ENCODE data around the gene PROB1. TPM values are rescaled to one million over a fixed set of nuclear protein-coding genes. Genes with fewer than 3 reads are reported as not detected.
A peak's percentile ranks its signal among the peaks of the same experiment; 100 is the strongest.

Gene PROB1
- total RNA-seq, 1 experiment from 2014 or later: 2.2 TPM

DNA sequence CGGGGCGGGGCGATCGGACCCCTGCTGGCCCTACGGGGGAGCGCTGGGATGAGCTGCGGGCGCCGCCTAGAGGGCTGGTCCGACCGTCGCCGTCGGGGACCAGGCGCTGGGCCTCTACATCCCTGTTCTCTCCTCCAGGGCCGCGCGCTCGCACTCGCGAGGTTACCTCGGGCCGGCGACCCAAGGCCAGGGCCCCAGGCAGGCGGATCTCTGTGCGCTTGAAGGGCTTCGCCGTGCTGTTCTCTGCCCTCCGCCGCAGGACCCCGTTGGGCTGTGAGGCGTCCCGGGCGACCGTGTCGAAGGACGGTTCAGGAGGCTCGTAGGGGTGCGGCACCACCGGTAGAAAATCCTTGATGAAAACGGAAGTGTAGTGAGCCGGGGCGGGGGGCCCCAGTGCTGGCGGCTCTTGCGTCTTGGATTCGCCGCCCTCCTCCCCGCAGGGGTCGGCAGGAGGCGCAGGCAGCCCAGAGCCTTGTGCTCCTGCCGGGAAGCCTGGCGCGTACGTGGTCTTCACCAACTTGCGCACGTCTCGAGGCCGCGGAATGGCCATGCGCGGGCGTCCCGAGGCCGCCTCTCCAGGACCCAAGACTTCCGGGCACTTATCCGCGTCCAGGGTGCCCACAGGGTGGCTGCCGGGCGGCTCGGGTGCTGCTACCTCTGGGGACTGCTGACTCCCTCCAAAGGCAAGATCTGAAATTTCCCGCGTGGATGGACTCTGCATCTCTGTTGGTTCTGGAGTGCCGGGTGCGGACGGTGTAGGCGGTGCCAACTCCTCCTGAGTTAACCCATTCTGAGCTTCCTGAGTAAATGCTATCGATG is 2.0 kb downstream of the PROB1 start:
- ATAC-seq (peak; percentile 71), DNase-seq (peak; percentile 79)
- Histone ChIP-seq H3F3A (ENCODE audit: low read length, unreplicated experiment) (no peaks in the 10 kb centered on the region), H3K79me2 (ENCODE audit: low read length) (peaks cover 28% of the 10 kb centered on the region), H3K4me3 (ENCODE audit: low read length) (peak overlapping the region; percentile 87), H3K9ac (ENCODE audit: low read length) (peak overlapping the region; percentile 99), H3K9me2 (replicated peaks; ENCODE audit: low read length) (no peaks in the 10 kb centered on the region), H3K27me3 (ENCODE audit: low read length) (no peaks in the 10 kb centered on the region), H3K4me2 (ENCODE audit: low read length) (peak overlapping the region; percentile 94), H3K9me3 (ENCODE audit: low read length) (no peaks in the 10 kb centered on the region), H4K20me1 (ENCODE audit: low read length) (no peaks in the 10 kb centered on the region), H2AFZ (ENCODE audit: low read length) (peak overlapping the region; percentile 77), H3K4me1 (ENCODE audit: insufficient read depth, low read length) (peaks cover 20% of the 10 kb centered on the region), H3K27ac (ENCODE audit: low read length) (peak overlapping the region; percentile 98), H3K36me3 (ENCODE audit: low read depth, low read length) (no peaks in the 10 kb centered on the region)
- BruUV-seq (replicated peaks): TSS peak; percentile 20
- ChIA-PET POLR2A (ENCODE audit: unreplicated experiment) (interaction anchor here (0.5 to 0.7 kb wide), 3 partner anchors 19 to 51 kb away, joined by 3 to 5 read pairs (median 3); no protein-coding TSS in a partner anchor), CTCF (interaction anchor here (0.7 kb wide), 1 partner anchor 19 kb away, joined by 3 read pairs; no protein-coding TSS in a partner anchor)
- TF ChIP-seq, protein P1, sequence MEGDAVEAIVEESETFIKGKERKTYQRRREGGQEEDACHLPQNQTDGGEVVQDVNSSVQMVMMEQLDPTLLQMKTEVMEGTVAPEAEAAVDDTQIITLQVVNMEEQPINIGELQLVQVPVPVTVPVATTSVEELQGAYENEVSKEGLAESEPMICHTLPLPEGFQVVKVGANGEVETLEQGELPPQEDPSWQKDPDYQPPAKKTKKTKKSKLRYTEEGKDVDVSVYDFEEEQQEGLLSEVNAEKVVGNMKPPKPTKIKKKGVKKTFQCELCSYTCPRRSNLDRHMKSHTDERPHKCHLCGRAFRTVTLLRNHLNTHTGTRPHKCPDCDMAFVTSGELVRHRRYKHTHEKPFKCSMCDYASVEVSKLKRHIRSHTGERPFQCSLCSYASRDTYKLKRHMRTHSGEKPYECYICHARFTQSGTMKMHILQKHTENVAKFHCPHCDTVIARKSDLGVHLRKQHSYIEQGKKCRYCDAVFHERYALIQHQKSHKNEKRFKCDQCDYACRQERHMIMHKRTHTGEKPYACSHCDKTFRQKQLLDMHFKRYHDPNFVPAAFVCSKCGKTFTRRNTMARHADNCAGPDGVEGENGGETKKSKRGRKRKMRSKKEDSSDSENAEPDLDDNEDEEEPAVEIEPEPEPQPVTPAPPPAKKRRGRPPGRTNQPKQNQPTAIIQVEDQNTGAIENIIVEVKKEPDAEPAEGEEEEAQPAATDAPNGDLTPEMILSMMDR (conservative IDR thresholded peaks at IDR 0.05; ENCODE audit: low read depth, low read length): peak; percentile 66
- no peak for TF ChIP-seq EZH2 (IDR thresholded peaks at IDR 0.05; ENCODE audit: low read length, unreplicated experiment)
- intact Hi-C loops (cut with micrococcal nuclease): loop anchor here (1.0 kb wide), 1 partner anchor 105 kb away; no protein-coding TSS in a partner anchor

DNA sequence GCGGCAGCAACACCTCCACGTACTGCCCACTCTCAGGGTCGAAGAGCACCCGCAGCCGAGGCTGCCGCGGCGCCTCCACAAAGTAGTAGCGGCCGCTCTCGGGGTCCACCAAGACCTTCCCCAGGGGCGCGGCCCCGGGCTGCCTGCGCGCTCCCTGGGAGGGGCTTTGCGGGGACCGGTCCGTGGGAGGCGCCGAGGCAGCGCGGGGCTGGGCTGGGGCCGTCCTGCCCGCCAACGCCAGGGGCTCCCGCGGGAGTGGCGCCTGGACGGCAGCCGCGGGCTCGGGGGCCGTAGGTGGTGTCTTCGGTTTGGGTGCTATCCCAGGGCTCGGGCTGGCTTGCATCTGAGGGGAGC is 2.6 kb downstream of the PROB1 start:
- no peak for DNase-seq
- H3K27me3 ChIP-seq (ENCODE audit: low read length): no peaks in the 10 kb centered on the region
- intact Hi-C loops (cut with micrococcal nuclease): loop anchor here (1.0 kb wide), 1 partner anchor 104 kb away; no protein-coding TSS in a partner anchor
- H3K4me2 ChIP-seq (ENCODE audit: low read length): peak overlapping the region; percentile 94
- H3K9ac ChIP-seq (ENCODE audit: low read length): peak overlapping the region; percentile 99
- H3K4me1 ChIP-seq (ENCODE audit: insufficient read depth, low read length): peaks cover 20% of the 10 kb centered on the region
- TF ChIP-seq EZH2phosphoT487 (IDR thresholded peaks at IDR 0.05; ENCODE audit: borderline replicate concordance, low read length) (no peak), EZH2 (IDR thresholded peaks at IDR 0.05; ENCODE audit: low read length, unreplicated experiment) (no peak)
- TF ChIP-seq, protein P1 (conservative IDR thresholded peaks at IDR 0.05; ENCODE audit: low read depth, low read length): no peak
- BruUV-seq (replicated peaks): no TSS peak
- CTCF ChIA-PET: interaction anchor here (0.7 kb wide), 1 partner anchor 19 kb away, joined by 3 read pairs; no protein-coding TSS in a partner anchor
- POLR2A ChIA-PET (ENCODE audit: unreplicated experiment): interaction anchor here (0.7 to 1.0 kb wide), 2 partner anchors 98 to 817 kb away, joined by 3 read pairs; partner anchors contain the start of genes HSPA9 and MATR3
- H3K27ac ChIP-seq (ENCODE audit: low read length): peak overlapping the region; percentile 98
- no peaks in the 10 kb centered on the region for H3K9me3 ChIP-seq (ENCODE audit: low read length)
- ATAC-seq: peak; percentile 47
- H3K79me2 ChIP-seq (ENCODE audit: low read length): peaks cover 28% of the 10 kb centered on the region
- H3F3A ChIP-seq (ENCODE audit: low read length, unreplicated experiment): no peaks in the 10 kb centered on the region
- no peaks in the 10 kb centered on the region for H3K36me3 ChIP-seq (ENCODE audit: low read depth, low read length)
- peak overlapping the region; percentile 14; the same call in 1 of the 2 replicates for H2AFZ ChIP-seq (ENCODE audit: low read length)
- no peaks in the 10 kb centered on the region for H3K9me2 ChIP-seq (replicated peaks; ENCODE audit: low read length)
- H4K20me1 ChIP-seq (ENCODE audit: low read length): no peaks in the 10 kb centered on the region
- H3K4me3 ChIP-seq (ENCODE audit: low read length): peak overlapping the region; percentile 87
